GM12878 (cell line): ENCODE results near the gene ACVR1C. TPM values are rescaled to one million over a fixed set of nuclear protein-coding genes. Genes with fewer than 3 reads are reported as not detected.

ENCODE experiments used
- ATAC-seq: fragments of 200-7000 bp; cut with Tn5 transposase; 3 replicates; pipeline ENCODE4 v1.9.1; 2020; ENCODE audit warnings: mild to moderate bottlenecking, moderate library complexity
- BruUV-seq: library from RNA; stranded (reverse); fragments of 400-500 nt; replicated peaks from 2 replicates; lab custom pipeline; 2021; lab: Mats Ljungman, UMichigan
- CTCF ChIA-PET: fragments of 300-600 bp; sonication (Branson Sonifier 250); formaldehyde crosslinking; extraction: SDS; loops from one replicate; lab custom pipeline; 2021; ENCODE audit warnings: inconsistent platforms; lab: Yijun Ruan, JAX
- POLR2A ChIA-PET: fragments of 350-600 bp; formaldehyde crosslinking; extraction: SDS; loops from one replicate; lab custom pipeline; 2021; ENCODE audit warnings: inconsistent platforms; lab: Charles Lee
- RAD21 ChIA-PET: fragments of 300-600 bp; sonication (Branson Sonifier 250); formaldehyde crosslinking; loops from one replicate; lab custom pipeline; 2023; ENCODE audit warnings: antibody characterized with exemption; ENCODE audit not compliant: unreplicated experiment; lab: Charles Lee
- SMC1A ChIA-PET: fragments of 300-600 bp; sonication (Branson Sonifier 250); formaldehyde crosslinking; loops from one replicate; lab custom pipeline; 2023; ENCODE audit not compliant: unreplicated experiment, uncharacterized antibody; lab: Charles Lee
- DNase-seq: peaks from one replicate; pipeline ENCODE4 v3.0.0-alpha.2; 2011; ENCODE audit warnings: low read depth, low spot score
- FAIRE-seq: peaks from 3 replicates; lab custom pipeline; 2011; peaks lifted over from hg19 to GRCh38; lab: Jason Lieb, UNC
- H2AFZ ChIP-seq: 2 replicates; pipeline ENCODE4 v1.6.0; 2011; ENCODE audit warnings: low read depth, low read length, control low read depth; ENCODE audit not compliant: control insufficient read depth
- H3K27ac ChIP-seq: 2 replicates; pipeline ENCODE4 v1.5.1; 2011; ENCODE audit warnings: control low read depth; ENCODE audit not compliant: control insufficient read depth, insufficient read depth
- H3K27me3 ChIP-seq, 2 experiments: replicated peaks in 1 of 2; 2 replicates each; pipeline versions ENCODE4 v1.6.0 to v1.6.1; 2011; ENCODE audit warnings: low read length in 1 of 2; ENCODE audit not compliant: control insufficient read depth in 2 of 2, insufficient read depth in 2 of 2
- H3K36me3 ChIP-seq, 2 experiments: 2 replicates each; pipeline ENCODE4 v1.5.1; 2011; ENCODE audit warnings: low read length in 1 of 2; ENCODE audit not compliant: control insufficient read depth in 2 of 2, insufficient read depth in 2 of 2
- H3K4me1 ChIP-seq: 2 replicates; pipeline ENCODE4 v1.6.1; 2011; ENCODE audit warnings: mild to moderate bottlenecking, low read length, moderate library complexity, mixed read lengths; ENCODE audit not compliant: control insufficient read depth, insufficient read depth
- H3K4me2 ChIP-seq: 2 replicates; pipeline ENCODE4 v1.6.0; 2011; ENCODE audit warnings: control low read depth; ENCODE audit not compliant: control insufficient read depth, insufficient read depth
- H3K4me3 ChIP-seq: fragments of 200-600 bp; sonication (generic); 2 replicates; pipeline ENCODE4 v1.5.1; 2016
- H3K79me2 ChIP-seq: 2 replicates; pipeline ENCODE4 v1.6.0; 2011; ENCODE audit warnings: low read length; ENCODE audit not compliant: control insufficient read depth, insufficient read depth
- H3K9ac ChIP-seq: 2 replicates; pipeline ENCODE4 v1.8.0; 2011; ENCODE audit warnings: low read length, control low read depth, mixed read lengths; ENCODE audit not compliant: control insufficient read depth, insufficient read depth
- H3K9me3 ChIP-seq: replicated peaks from 3 replicates; pipeline ENCODE4 v1.5.1; 2011; ENCODE audit warnings: mild to moderate bottlenecking, low read length; ENCODE audit not compliant: control insufficient read depth, insufficient read depth
- H4K20me1 ChIP-seq: 2 replicates; pipeline ENCODE4 v1.6.0; 2011; ENCODE audit not compliant: control insufficient read depth, insufficient read depth
- ASH2L ChIP-seq: fragments of 300-600, 200-600 bp; sonication (generic); IDR thresholded peaks from 2 replicates; pipeline ENCODE4 v1.6.1; 2017; ENCODE audit warnings: low read depth, mild to moderate bottlenecking, borderline replicate concordance
- CHD4 ChIP-seq: fragments of 200-600 bp; sonication (generic); IDR thresholded peaks from 2 replicates; pipeline ENCODE4 v1.6.1; 2016; ENCODE audit warnings: mild to moderate bottlenecking
- CREM ChIP-seq: IDR thresholded peaks from 2 replicates; pipeline ENCODE4 v1.6.1; 2014; ENCODE audit warnings: antibody characterized with exemption, low read depth
- EZH2 ChIP-seq: IDR thresholded peaks from 2 replicates; pipeline ENCODE4 v1.6.1; 2012; ENCODE audit warnings: low read depth, mild to moderate bottlenecking, control low read depth, inconsistent platforms, low read length, borderline replicate concordance; ENCODE audit not compliant: control insufficient read depth
- IKZF1 ChIP-seq: fragments of 450-650 bp; conservative IDR thresholded peaks from 2 replicates; pipeline ENCODE4 v1.6.1; 2017; ENCODE audit warnings: antibody characterized with exemption, mild to moderate bottlenecking
- IKZF2 ChIP-seq, 2 experiments: fragments of 450-650 bp; IDR thresholded peaks; 2 replicates each; pipeline ENCODE4 v1.6.1; 2017; ENCODE audit warnings: mild to moderate bottlenecking in 2 of 2, moderate library complexity in 2 of 2
- IRF4 ChIP-seq: IDR thresholded peaks from 2 replicates; pipeline ENCODE4 v1.6.1; 2011; ENCODE audit warnings: low read depth, low read length
- NBN ChIP-seq: fragments of 450-650 bp; IDR thresholded peaks from 2 replicates; pipeline ENCODE4 v1.6.1; 2016
- NFYB ChIP-seq: IDR thresholded peaks from 2 replicates; pipeline ENCODE4 v1.6.1; 2011; ENCODE audit warnings: low read depth, mild to moderate bottlenecking, low read length, improper control_type of control experiment, moderate library complexity; ENCODE audit not compliant: insufficient read depth
- NR2C1 ChIP-seq: fragments of 450-650 bp; IDR thresholded peaks from 2 replicates; pipeline ENCODE4 v1.6.1; 2017; ENCODE audit warnings: antibody characterized with exemption, mild to moderate bottlenecking, moderate library complexity
- RB1 ChIP-seq: fragments of 450-650 bp; formaldehyde crosslinking; IDR thresholded peaks from 2 replicates; pipeline ENCODE4 v1.6.1; 2017; ENCODE audit warnings: mild to moderate bottlenecking, borderline replicate concordance
- SMC3 ChIP-seq: IDR thresholded peaks from 2 replicates; pipeline ENCODE4 v1.6.1; 2011; ENCODE audit warnings: low read length, improper control_type of control experiment, borderline replicate concordance
- YY1 ChIP-seq: IDR thresholded peaks from 2 replicates; pipeline ENCODE4 v1.6.1; 2011; ENCODE audit warnings: low read depth, mild to moderate bottlenecking, low read length
- ZNF384 ChIP-seq: IDR thresholded peaks from 2 replicates; pipeline ENCODE4 v1.6.1; 2012; ENCODE audit warnings: low read depth, mild to moderate bottlenecking, low read length, improper control_type of control experiment, borderline replicate concordance
- ZNF687 ChIP-seq: fragments of 450-650 bp; IDR thresholded peaks from 2 replicates; pipeline ENCODE4 v1.6.1; 2017; ENCODE audit warnings: mild to moderate bottlenecking, moderate library complexity
- WGBS: methylation state at CpG from one replicate; pipeline ENCODE4 v1.1.6; 2016; ENCODE audit warnings: low lambda C conversion rate; ENCODE audit not compliant: insufficient replicate concordance, insufficient coverage; ENCODE audit errors: missing lambda C conversion rate; 5-methylcytosine and 5-hydroxymethylcytosine counted together
- in situ Hi-C: fragments of 300-500 bp; cut with MboI; formaldehyde crosslinking; loops from 9 replicates; pipeline ENCODE4 v1.14.3; 2018; ENCODE audit warnings: mixed read lengths
- intact Hi-C: fragments of 100-400 bp; cut with micrococcal nuclease; formaldehyde crosslinking; loops from one replicate; pipeline ENCODE4 v1.14.2; 2022; ENCODE audit not compliant: unreplicated experiment
- polyA plus RNA-seq, 11 experiments: library from polyadenylated mRNA; depleted of rRNA in 4 of 11; unstranded in 6 of 11; stranded (reverse) in 5 of 11; fragments of >200 nt; fragmentation: Nextera tagmentation in 4 of 11; fragmentation: Illumina TruSeq in 1 of 11; extraction: Ambion mirVana in 4 of 11; extraction: Trizol in 1 of 11; gene quantifications; 1 replicate in 1 of 11; 2 replicates in 10 of 11; pipeline versions ENCODE4 v1.2.1 to v1.2.3, GENCODE V29; 2011 to 2016; ENCODE audit warnings: inconsistent platforms in 2 of 11, missing spikeins in 2 of 11, low read depth in 1 of 11
- total RNA-seq, 4 experiments: library from RNA; depleted of rRNA in 3 of 4; stranded (reverse); fragments of >200 nt in 3 of 4; fragmentation: Illumina TruSeq in 1 of 4; extraction: Trizol in 1 of 4; gene quantifications; 2 replicates each; pipeline versions ENCODE4 v1.2.1 to v1.2.3, GENCODE V29; 2013 to 2021
- TF ChIP-seq, protein P1 (sequence below), 3 experiments: IDR thresholded peaks in 2 of 3; conservative IDR thresholded peaks in 1 of 3; 2 replicates each; pipeline ENCODE4 v1.5.1; 2011; ENCODE audit warnings: low read depth in 3 of 3, low read length in 3 of 3, mild to moderate bottlenecking in 3 of 3, control low read depth in 2 of 3, moderate library complexity in 2 of 3, inconsistent platforms in 1 of 3, mixed read lengths in 1 of 3; ENCODE audit not compliant: control insufficient read depth in 2 of 3, insufficient read depth in 1 of 3; ENCODE audit errors: extremely low read depth in 1 of 3

The ACVR1C gene
- total and polyA plus RNA-seq, 10 of the 15 experiments (the other 5 are each of a cell fraction or from before 2014, with no cell fraction given), result not detected

DNA sequence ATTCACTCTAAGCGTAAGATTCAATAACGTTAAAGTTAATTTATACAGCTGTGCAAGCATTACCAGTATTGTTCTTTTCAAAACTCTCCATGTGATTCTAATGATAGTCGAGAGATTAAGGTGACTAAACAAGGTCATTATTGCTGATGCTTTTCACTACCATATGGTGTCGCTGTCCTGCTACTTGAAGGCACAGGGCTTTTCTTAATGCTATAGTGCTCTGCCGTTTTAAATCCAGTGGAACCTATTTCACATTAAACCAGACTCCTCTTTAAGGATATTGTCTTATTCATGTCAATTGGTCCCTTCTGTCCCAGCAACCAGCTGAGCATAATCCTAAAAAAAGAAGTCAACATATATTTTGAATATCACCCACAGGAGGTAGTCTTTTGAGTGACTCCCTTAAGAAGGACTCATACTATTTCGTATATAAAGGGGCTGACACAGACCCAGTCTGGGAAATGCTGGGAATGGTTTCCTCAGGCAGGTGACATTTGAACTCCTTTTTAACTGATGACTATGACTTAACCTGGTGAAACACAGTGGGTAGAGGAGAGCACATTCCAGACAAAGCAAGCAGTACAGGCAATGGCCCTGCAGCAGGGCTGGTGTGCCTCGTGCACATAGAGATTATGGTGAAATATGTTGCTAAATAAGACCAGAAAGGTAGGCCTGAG lies 130.9 kb downstream of the ACVR1C start (continued):
- TF ChIP-seq ZNF687, result no peak
- no peak for TF ChIP-seq NFYB
- no peak for TF ChIP-seq IKZF2 (IDR thresholded peaks at IDR 0.05)

DNA sequence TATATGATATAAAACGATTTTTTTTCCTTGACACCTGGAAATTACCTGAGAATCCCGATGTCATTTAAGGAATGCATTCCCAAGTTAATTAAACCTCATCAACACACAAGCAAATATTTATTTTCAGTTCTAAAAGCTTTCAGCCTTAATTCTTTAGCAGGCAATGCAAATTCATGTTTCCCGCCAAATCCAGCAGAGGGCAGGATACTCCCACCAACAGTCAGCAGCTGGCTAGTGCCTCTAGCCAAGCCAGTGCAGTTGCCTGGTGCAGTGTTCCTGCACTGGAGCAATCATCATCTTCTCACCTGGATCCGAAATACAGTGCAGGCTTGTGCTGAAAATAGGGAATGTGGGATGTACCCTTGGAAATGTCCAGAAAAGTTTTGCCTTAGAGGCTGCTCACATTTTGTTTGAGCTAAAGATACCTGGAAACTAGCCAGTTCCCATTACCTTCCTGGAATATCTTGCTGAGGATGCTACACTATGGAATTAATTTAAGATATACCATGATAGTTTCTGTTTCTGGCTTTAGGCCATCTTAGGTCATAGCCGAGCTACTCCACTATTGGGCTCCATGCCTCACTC lies 136.4 kb downstream of the ACVR1C start:
- no peak overlapping the region for H3K9ac ChIP-seq
- H2AFZ ChIP-seq, result no peak overlapping the region
- peak; percentile 98 for ATAC-seq
- H3K4me2 ChIP-seq, result no peak overlapping the region
- intact Hi-C loops, result loop anchor here (2.0 to 10.0 kb wide), 4 partner anchors 49 to 1263 kb away; no protein-coding TSS in a partner anchor
- H3K79me2 ChIP-seq, result no peaks in the 10 kb centered on the region
- CTCF ChIA-PET, result interaction anchor here (0.7 to 10.9 kb wide), 41 partner anchors 9 to 1940 kb away, joined by 3 to 174 read pairs (median 4); partner anchors contain the start of gene ERMN
- no TSS peak for BruUV-seq
- DNase-seq, result peak; percentile 43
- H3K4me1 ChIP-seq, result no peaks in the 10 kb centered on the region
- in situ Hi-C loops, result loop anchor here (5.0 kb wide), 2 partner anchors 165 to 515 kb away; partner anchors contain the start of gene ERMN
- 1% methylated on average over 5 of the region's 5 CpGs for WGBS
- RAD21 ChIA-PET, result interaction anchor here (0.6 to 8.1 kb wide), 20 partner anchors 9 to 188 kb away, joined by 3 to 81 read pairs (median 4); partner anchors contain the start of gene ERMN
- SMC1A ChIA-PET, result interaction anchor here (0.7 to 10.9 kb wide), 29 partner anchors 10 to 510 kb away, joined by 3 to 165 read pairs (median 4); partner anchors contain the start of gene ERMN
- H3K27ac ChIP-seq, result no peak overlapping the region
- POLR2A ChIA-PET, result interaction anchor here (1.0 to 1.2 kb wide), 2 partner anchors 19 to 49 kb away, joined by 3 to 4 read pairs; no protein-coding TSS in a partner anchor
- H3K4me3 ChIP-seq, result no peak overlapping the region
- H3K9me3 ChIP-seq, result no peaks in the 10 kb centered on the region
- peak; percentile 83 for FAIRE-seq
- no peaks in the 10 kb centered on the region for H3K27me3 ChIP-seq
- no peaks in the 10 kb centered on the region for H3K36me3 ChIP-seq
- no peaks in the 10 kb centered on the region for H4K20me1 ChIP-seq
- TF ChIP-seq IKZF1, result no peak
- no peak for TF ChIP-seq ZNF384
- peak; percentile 83 for TF ChIP-seq SMC3
- no peak for TF ChIP-seq CHD4
- TF ChIP-seq, protein P1, sequence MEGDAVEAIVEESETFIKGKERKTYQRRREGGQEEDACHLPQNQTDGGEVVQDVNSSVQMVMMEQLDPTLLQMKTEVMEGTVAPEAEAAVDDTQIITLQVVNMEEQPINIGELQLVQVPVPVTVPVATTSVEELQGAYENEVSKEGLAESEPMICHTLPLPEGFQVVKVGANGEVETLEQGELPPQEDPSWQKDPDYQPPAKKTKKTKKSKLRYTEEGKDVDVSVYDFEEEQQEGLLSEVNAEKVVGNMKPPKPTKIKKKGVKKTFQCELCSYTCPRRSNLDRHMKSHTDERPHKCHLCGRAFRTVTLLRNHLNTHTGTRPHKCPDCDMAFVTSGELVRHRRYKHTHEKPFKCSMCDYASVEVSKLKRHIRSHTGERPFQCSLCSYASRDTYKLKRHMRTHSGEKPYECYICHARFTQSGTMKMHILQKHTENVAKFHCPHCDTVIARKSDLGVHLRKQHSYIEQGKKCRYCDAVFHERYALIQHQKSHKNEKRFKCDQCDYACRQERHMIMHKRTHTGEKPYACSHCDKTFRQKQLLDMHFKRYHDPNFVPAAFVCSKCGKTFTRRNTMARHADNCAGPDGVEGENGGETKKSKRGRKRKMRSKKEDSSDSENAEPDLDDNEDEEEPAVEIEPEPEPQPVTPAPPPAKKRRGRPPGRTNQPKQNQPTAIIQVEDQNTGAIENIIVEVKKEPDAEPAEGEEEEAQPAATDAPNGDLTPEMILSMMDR (IDR thresholded peaks at IDR 0.05 in 2 of 3, conservative IDR thresholded peaks at IDR 0.05 in 1 of 3; ENCODE audit: control insufficient read depth in 2 of 3, extremely low read depth in 1 of 3, insufficient read depth in 1 of 3, low read depth in 3 of 3, low read length in 3 of 3), result peak; percentile 79 to 93 (median 82); a peak in 5 of 6 replicates
- TF ChIP-seq ASH2L, result no peak
- TF ChIP-seq IRF4, result 0 out of 2 replicates have a peak, but pooled peaks have one; percentile 26
- TF ChIP-seq CREM, result no peak
- TF ChIP-seq EZH2, result no peak
- TF ChIP-seq NR2C1, result no peak
- peak; percentile 62 for TF ChIP-seq YY1
- TF ChIP-seq NBN, result no peak
- peak; percentile 39; the same call in 1 of the 2 replicates for TF ChIP-seq RB1
